NCI-H510A treated with DMSO at 0.1 percent for 48 hours (cell line): Measurements from ENCODE around the gene KCTD16.

Experiments used
- DNase-seq: peaks from one replicate; lab custom pipeline; 2025; lab: John Stamatoyannopoulos, UW

Gene KCTD16

GRCh38 chr5:144289277-144289676 lies 118.6 kb downstream of the KCTD16 start:
- no peak for DNase-seq

- DNase-seq, result no peak
Observed at GRCh38 chr5:144292029-144292428, 121.4 kb downstream of the KCTD16 start.

- DNase-seq, result no peak
Observed at GRCh38 chr5:144295284-144295683, 124.6 kb downstream of the KCTD16 start.

GRCh38 chr5:144297081-144297480 lies 126.4 kb downstream of the KCTD16 start:
- no peak for DNase-seq

- DNase-seq, result no peak
Observed at GRCh38 chr5:144298658-144299057, 128.0 kb downstream of the KCTD16 start.

GRCh38 chr5:144304688-144305087 lies 134.0 kb downstream of the KCTD16 start:
- DNase-seq, result no peak

- DNase-seq, result peak; percentile 12
Observed at GRCh38 chr5:144307736-144308135, 137.1 kb downstream of the KCTD16 start.

- DNase-seq, result no peak
Observed at GRCh38 chr5:144308174-144308573, 137.5 kb downstream of the KCTD16 start.

- DNase-seq, result no peak
Observed at GRCh38 chr5:144308906-144309670, 138.4 kb downstream of the KCTD16 start.

GRCh38 chr5:144310621-144311020 lies 139.9 kb downstream of the KCTD16 start:
- no peak for DNase-seq

GRCh38 chr5:144313147-144313726 lies 142.6 kb downstream of the KCTD16 start:
- no peak for DNase-seq

GRCh38 chr5:144315026-144315425 lies 144.4 kb downstream of the KCTD16 start:
- no peak for DNase-seq

- peak; percentile 62 for DNase-seq
Observed at GRCh38 chr5:144315994-144316634, 145.4 kb downstream of the KCTD16 start.

GRCh38 chr5:144318011-144318410 lies 147.3 kb downstream of the KCTD16 start:
- DNase-seq, result no peak

GRCh38 chr5:144318460-144318859 lies 147.8 kb downstream of the KCTD16 start:
- no peak for DNase-seq

GRCh38 chr5:144323181-144323580 lies 152.5 kb downstream of the KCTD16 start:
- no peak for DNase-seq

- DNase-seq, result no peak
Observed at GRCh38 chr5:144325532-144325931, 154.9 kb downstream of the KCTD16 start.

GRCh38 chr5:144328494-144328893 lies 157.8 kb downstream of the KCTD16 start:
- DNase-seq, result peak; percentile 70

GRCh38 chr5:144328980-144329379 lies 158.3 kb downstream of the KCTD16 start:
- peak; percentile 66 for DNase-seq

- DNase-seq, result no peak
Observed at GRCh38 chr5:144329681-144330080, 159.0 kb downstream of the KCTD16 start.

- no peak for DNase-seq
Observed at GRCh38 chr5:144331361-144331760, 160.7 kb downstream of the KCTD16 start.

GRCh38 chr5:144332265-144332664 lies 161.6 kb downstream of the KCTD16 start:
- no peak for DNase-seq

GRCh38 chr5:144333336-144333920 lies 162.8 kb downstream of the KCTD16 start:
- DNase-seq, result no peak
